Caco-2 (cell line): ENCODE measurements around the gene NFKBIA. TPM values are rescaled to one million over a fixed set of nuclear protein-coding genes. Genes with fewer than 3 reads are reported as not detected.

ENCODE experiments used
- BruUV-seq: library from RNA; stranded (reverse); fragments of 400-500 nt; replicated peaks from 2 replicates; lab custom pipeline; 2021; lab: Mats Ljungman, UMichigan
- CTCF ChIA-PET: fragments of 300-600 bp; sonication (Branson Sonifier 250); formaldehyde crosslinking; loops from one replicate; lab custom pipeline; 2022; ENCODE audit warnings: antibody characterized with exemption; lab: Charles Lee
- POLR2A ChIA-PET: fragments of 300-600 bp; sonication (Branson Sonifier 250); formaldehyde crosslinking; loops from one replicate; lab custom pipeline; 2022; ENCODE audit warnings: antibody characterized with exemption; lab: Charles Lee
- DNase-seq, 2 experiments: peaks; one replicate each; pipeline versions ENCODE4 v3.0.0 to v3.0.0-alpha.2; 2020 to 2022
- H3K27me3 ChIP-seq: replicated peaks from 2 replicates; pipeline ENCODE4 v1.6.0; 2011; ENCODE audit warnings: low read length; ENCODE audit not compliant: control insufficient read depth, insufficient read depth
- H3K36me3 ChIP-seq: 2 replicates; pipeline ENCODE4 v1.5.1; 2011; ENCODE audit warnings: low read length; ENCODE audit not compliant: control insufficient read depth, insufficient read depth
- H3K4me1 ChIP-seq: fragments of 250-450 bp; sonication (Bioruptor Pico); 2 replicates; pipeline ENCODE4 v1.5.1; 2020; ENCODE audit warnings: mild to moderate bottlenecking
- H3K4me3 ChIP-seq: 2 replicates; pipeline ENCODE4 v1.5.1; 2011; ENCODE audit warnings: low read depth, mild to moderate bottlenecking, control low read depth, low read length
- H3K9me3 ChIP-seq: fragments of 250-450 bp; sonication (Bioruptor Pico); 2 replicates; pipeline ENCODE4 v1.5.1; 2020; ENCODE audit warnings: mild to moderate bottlenecking, moderate library complexity
- H3K27ac Mint-ChIP-seq: one replicate; pipeline ENCODE4 v1.8.0; 2022; ENCODE audit warnings: mixed read lengths; ENCODE audit not compliant: unreplicated experiment
- H3K27me3 Mint-ChIP-seq: one replicate; pipeline ENCODE4 v1.8.0; 2022; ENCODE audit warnings: mixed read lengths; ENCODE audit not compliant: insufficient read depth, unreplicated experiment
- H3K36me3 Mint-ChIP-seq: one replicate; pipeline ENCODE4 v1.8.0; 2022; ENCODE audit warnings: mild to moderate bottlenecking, mixed read lengths; ENCODE audit not compliant: insufficient read depth, unreplicated experiment
- H3K4me1 Mint-ChIP-seq: one replicate; pipeline ENCODE4 v1.8.0; 2022; ENCODE audit warnings: low read depth, mixed read lengths; ENCODE audit not compliant: unreplicated experiment
- H3K4me3 Mint-ChIP-seq: one replicate; pipeline ENCODE4 v1.8.0; 2022; ENCODE audit warnings: mild to moderate bottlenecking, moderate library complexity, mixed read lengths; ENCODE audit not compliant: unreplicated experiment
- H3K9me3 Mint-ChIP-seq: one replicate; pipeline ENCODE4 v1.8.0; 2022; ENCODE audit warnings: mixed read lengths; ENCODE audit not compliant: unreplicated experiment
- CTCF ChIP-seq, 2 experiments: fragments of 200-600 bp in 1 of 2; IDR thresholded peaks; 1 replicate in 1 of 2; 2 replicates in 1 of 2; pipeline versions ENCODE4 v1.5.1 to v1.8.0; 2011 to 2022; ENCODE audit warnings: antibody characterized with exemption in 1 of 2, control low read depth in 1 of 2, inconsistent platforms in 1 of 2, low read depth in 1 of 2, low read length in 1 of 2, mild to moderate bottlenecking in 1 of 2, moderate library complexity in 1 of 2; ENCODE audit not compliant: insufficient read depth in 1 of 2, severe bottlenecking in 1 of 2, unreplicated experiment in 1 of 2
- intact Hi-C: fragments of 100-400 bp; cut with micrococcal nuclease; formaldehyde crosslinking; loops from one replicate; pipeline ENCODE4 v1.10.0; 2022; ENCODE audit not compliant: unreplicated experiment
- total RNA-seq: library from RNA; stranded (reverse); gene quantifications from 2 replicates; pipeline ENCODE4 v1.2.3, GENCODE V29; 2022

The NFKBIA gene
- total RNA-seq, 1 experiment from 2014 or later, result 33.4 TPM

GRCh38 chr14:35403114-35403602 is 1.4 kb downstream of the NFKBIA start:
- ChIA-PET POLR2A (interaction anchor here (0.6 to 2.7 kb wide), 6 partner anchors 28 to 421 kb away, joined by 3 to 47 read pairs (median 4); partner anchors contain the start of genes PSMA6 and SRP54), CTCF (interaction anchor here (0.9 to 2.6 kb wide), 5 partner anchors 9 to 188 kb away, joined by 3 to 13 read pairs (median 5); partner anchors contain the start of gene PSMA6)
- DNase-seq, result no peak
- intact Hi-C loops, result loop anchor here (10.0 kb wide), 1 partner anchor 278 kb away; the partner anchor contains the start of genes PPP2R3C and PRORP
- Mint-ChIP-seq H3K27ac (peak overlapping the region; percentile 81), H3K27me3 (no peaks in the 10 kb centered on the region), H3K4me1 (peaks cover 14% of the 10 kb centered on the region), H3K9me3 (no peaks in the 10 kb centered on the region), H3K36me3 (peaks cover 67% of the 10 kb centered on the region), H3K4me3 (peak overlapping the region; percentile 86)
- Histone ChIP-seq H3K4me3 (peak overlapping the region; percentile 97), H3K27me3 (no peaks in the 10 kb centered on the region; the same call in 1 of the 2 replicates), H3K4me1 (peaks cover 28% of the 10 kb centered on the region), H3K9me3 (no peaks in the 10 kb centered on the region), H3K36me3 (peaks cover 3% of the 10 kb centered on the region; the same call in 1 of the 2 replicates)
- BruUV-seq, result no TSS peak
- no peak for TF ChIP-seq CTCF (IDR thresholded peaks at IDR 0.05; ENCODE audit: insufficient read depth in 1 of 2, low read depth in 1 of 2, low read length in 1 of 2, severe bottlenecking in 1 of 2, unreplicated experiment in 1 of 2)

- Mint-ChIP-seq H3K27ac (peak overlapping the region; percentile 81), H3K36me3 (peaks cover 67% of the 10 kb centered on the region), H3K4me3 (peak overlapping the region; percentile 86), H3K27me3 (no peaks in the 10 kb centered on the region), H3K4me1 (peaks cover 21% of the 10 kb centered on the region), H3K9me3 (no peaks in the 10 kb centered on the region)
- intact Hi-C loops, result loop anchor here (10.0 kb wide), 1 partner anchor 278 kb away; the partner anchor contains the start of genes PPP2R3C and PRORP
- TF ChIP-seq CTCF (IDR thresholded peaks at IDR 0.05; ENCODE audit: insufficient read depth in 1 of 2, low read depth in 1 of 2, low read length in 1 of 2, severe bottlenecking in 1 of 2, unreplicated experiment in 1 of 2), result no peak
- Histone ChIP-seq H3K9me3 (no peaks in the 10 kb centered on the region), H3K36me3 (peaks cover 3% of the 10 kb centered on the region; the same call in 1 of the 2 replicates), H3K4me3 (no peak overlapping the region; the same call in 1 of the 2 replicates), H3K4me1 (peaks cover 30% of the 10 kb centered on the region), H3K27me3 (no peaks in the 10 kb centered on the region; the same call in 1 of the 2 replicates)
- POLR2A ChIA-PET, result interaction anchor here (0.6 kb wide), 1 partner anchor 61 kb away, joined by 4 read pairs; no protein-coding TSS in a partner anchor
- DNase-seq, result no peak
- no TSS peak for BruUV-seq
- CTCF ChIA-PET, result interaction anchor here (0.6 kb wide), 1 partner anchor 187 kb away, joined by 4 read pairs; no protein-coding TSS in a partner anchor
Observed at GRCh38 chr14:35402323-35403113, 2.0 kb downstream of the NFKBIA start.
